Muscle layer of colon (tissue), 2 donors: ENCODE measurements around the gene MAN2C1.

Experiments
- H3K27ac ChIP-seq: one replicate; pipeline ENCODE4 v1.7.0; 2013; ENCODE audit warnings: low read depth, mild to moderate bottlenecking, low read length, moderate library complexity
- H3K27me3 ChIP-seq, 2 donors: one replicate each; pipeline ENCODE4 v1.7.0; 2013; ENCODE audit warnings: low read length in 2 of 2, mild to moderate bottlenecking in 2 of 2; ENCODE audit not compliant: insufficient read depth in 2 of 2, control insufficient read depth in 1 of 2
- H3K36me3 ChIP-seq: one replicate; pipeline ENCODE4 v1.7.0; 2013; ENCODE audit warnings: mild to moderate bottlenecking, low read length; ENCODE audit not compliant: insufficient read depth
- H3K4me1 ChIP-seq: one replicate; pipeline ENCODE4 v1.7.0; 2013; ENCODE audit warnings: mild to moderate bottlenecking, low read length; ENCODE audit not compliant: insufficient read depth
- H3K4me3 ChIP-seq, 2 donors: one replicate each; pipeline ENCODE4 v1.7.0; 2013; ENCODE audit warnings: low read length in 2 of 2, low read depth in 1 of 2, mild to moderate bottlenecking in 1 of 2, moderate library complexity in 1 of 2
- H3K9ac ChIP-seq: one replicate; pipeline ENCODE4 v1.7.0; 2013; ENCODE audit warnings: low read length
- H3K9me3 ChIP-seq: one replicate; pipeline ENCODE4 v1.7.0; 2013; ENCODE audit warnings: mild to moderate bottlenecking, low read length
- donor health status: abdominal sarcoma.
- donor health status: Adenocarcinoma of cecum.

The MAN2C1 gene

DNA sequence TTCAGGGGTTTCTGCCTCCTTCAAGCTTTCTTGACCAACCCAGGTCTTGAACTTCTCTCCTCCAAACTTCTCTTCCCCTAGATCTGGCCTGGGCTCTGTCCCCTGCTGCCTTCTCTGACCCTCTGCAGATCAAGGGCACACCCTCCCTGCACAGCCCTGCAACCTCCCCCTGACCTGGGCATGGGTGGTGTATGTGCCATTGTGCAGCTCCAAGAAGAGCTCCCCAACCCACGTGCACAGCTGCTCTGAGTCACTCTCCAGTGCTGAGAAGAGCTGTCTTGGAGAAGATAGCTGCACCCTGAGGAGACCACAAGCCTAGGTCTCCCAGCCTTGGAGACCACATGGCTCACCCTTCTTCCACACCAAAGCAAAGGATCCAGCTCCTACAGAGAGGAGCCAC is 8.0 kb downstream of the MAN2C1 start:
- Histone ChIP-seq H3K9ac (no peak overlapping the region), H3K9me3 (no peaks in the 10 kb centered on the region), H3K27me3 (no peaks in the 10 kb centered on the region), H3K4me1 (no peaks in the 10 kb centered on the region), H3K36me3 (peaks cover 56% of the 10 kb centered on the region), H3K4me3 (no peak overlapping the region), H3K27ac (no peak overlapping the region)

DNA sequence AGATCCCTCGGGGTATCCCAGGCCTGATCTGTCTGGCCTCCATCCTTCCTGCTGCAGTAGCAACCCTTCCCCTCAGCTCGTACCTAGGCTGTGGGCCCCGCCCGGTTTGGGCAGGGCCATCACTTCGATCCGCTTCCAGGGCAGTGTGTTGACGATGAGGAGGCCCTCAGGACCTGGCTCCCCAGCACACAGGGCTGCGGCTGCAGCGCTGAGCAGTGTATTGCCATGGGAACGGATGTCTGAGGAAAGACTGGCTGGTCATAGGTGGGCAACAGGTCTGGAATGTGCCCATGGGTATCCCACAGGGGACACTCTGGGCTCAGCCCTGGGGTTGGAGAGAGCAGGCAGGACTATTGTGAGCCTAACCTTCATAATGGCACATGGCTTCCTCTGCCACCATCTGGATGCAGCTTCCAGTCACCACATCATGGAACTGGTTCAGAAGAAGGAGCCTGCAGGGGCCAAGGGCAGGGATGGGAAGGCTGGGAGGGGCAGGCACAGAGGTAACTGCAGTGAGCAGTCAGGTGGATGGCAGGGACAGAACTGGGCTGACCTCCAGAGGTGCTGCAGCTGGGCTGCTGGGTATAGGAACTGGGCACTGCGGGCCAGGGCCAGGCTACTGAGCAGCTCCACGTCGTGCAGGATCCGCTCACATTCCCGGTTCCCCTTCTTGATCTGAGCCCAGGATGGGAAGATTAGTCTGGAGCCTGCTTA is 8.7 kb downstream of the MAN2C1 start:
- no peak overlapping the region for H3K9ac ChIP-seq
- H3K27ac ChIP-seq: no peak overlapping the region
- H3K36me3 ChIP-seq: peaks cover 53% of the 10 kb centered on the region
- H3K27me3 ChIP-seq: no peaks in the 10 kb centered on the region
- no peaks in the 10 kb centered on the region for H3K4me1 ChIP-seq
- no peaks in the 10 kb centered on the region for H3K9me3 ChIP-seq
- no peak overlapping the region for H3K4me3 ChIP-seq

DNA sequence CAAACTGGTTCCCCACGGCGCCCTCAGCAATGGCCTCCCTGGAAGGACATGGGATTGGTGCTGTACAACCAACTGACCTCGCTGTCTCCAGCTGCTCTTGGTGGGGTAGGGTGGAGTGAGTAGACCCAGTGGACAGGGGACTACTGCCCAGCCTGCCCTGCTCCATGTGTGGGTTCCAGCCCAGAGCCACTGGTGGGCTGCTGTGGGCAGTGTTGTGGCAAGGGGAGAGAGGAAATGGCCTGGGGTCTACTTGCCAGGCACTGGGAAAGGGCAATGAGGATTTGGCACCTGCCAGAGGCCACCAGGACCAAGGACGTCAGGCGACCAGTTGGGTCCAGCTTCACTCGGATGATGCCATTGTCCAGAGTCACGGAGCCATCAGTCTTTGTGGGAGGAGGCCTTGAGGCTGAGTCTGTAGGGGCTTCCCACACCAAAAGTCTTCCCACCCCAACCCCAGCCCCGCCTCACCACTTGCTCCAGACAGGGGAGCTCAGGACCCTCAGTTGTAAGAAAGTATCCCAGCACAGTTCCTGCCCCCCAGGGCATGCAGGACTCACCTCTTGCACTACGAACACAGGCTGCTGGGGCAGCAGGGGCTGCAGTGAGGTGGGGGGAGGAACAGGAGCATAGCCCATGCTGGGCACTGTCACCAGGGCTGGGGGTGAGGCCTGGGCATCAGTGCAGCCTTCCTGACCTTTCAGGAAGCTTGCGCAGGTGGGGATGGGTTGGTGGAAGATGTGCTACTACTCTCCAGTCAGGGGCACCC is 9.5 kb downstream of the MAN2C1 start:
- H3K4me1 ChIP-seq: no peaks in the 10 kb centered on the region
- no peaks in the 10 kb centered on the region for H3K27me3 ChIP-seq
- no peak overlapping the region for H3K27ac ChIP-seq
- peaks cover 47% of the 10 kb centered on the region for H3K36me3 ChIP-seq
- no peak overlapping the region for H3K9ac ChIP-seq
- H3K4me3 ChIP-seq: no peak overlapping the region
- H3K9me3 ChIP-seq: no peaks in the 10 kb centered on the region

DNA sequence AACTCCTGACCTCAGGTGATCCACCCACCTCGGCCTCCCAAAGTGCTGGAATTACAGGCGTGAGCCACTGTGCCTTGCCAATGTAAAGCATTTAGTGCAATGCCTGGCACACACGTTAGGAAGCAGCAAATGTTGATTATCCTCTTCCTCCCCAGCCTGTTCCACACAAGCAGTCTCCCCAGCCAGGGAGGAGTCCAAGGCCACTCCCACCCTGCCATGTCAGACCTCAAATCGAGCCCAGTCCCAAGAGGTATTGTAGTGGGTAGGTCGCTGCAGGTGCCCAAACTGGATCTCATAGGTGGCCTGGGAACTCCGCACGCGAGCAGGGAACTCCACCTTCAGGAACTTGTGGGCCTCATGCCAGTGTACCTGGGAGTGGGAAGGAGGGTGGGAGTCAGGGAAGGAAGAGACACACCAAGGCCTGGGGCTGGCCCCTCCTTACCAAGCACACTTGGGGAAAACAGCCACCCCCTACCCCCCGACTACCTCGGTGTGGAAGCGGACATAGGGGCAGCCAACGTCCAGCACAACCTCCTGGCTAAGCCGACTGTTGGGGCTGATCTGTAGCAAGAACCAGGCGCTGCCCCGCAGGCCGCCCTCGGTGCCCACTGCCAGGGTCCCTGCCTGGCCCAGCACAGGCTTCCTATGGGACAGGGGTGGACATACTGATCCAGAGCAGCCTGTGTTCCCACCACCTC is 10.3 kb downstream of the MAN2C1 start:
- no peaks in the 10 kb centered on the region for H3K27me3 ChIP-seq
- no peak overlapping the region for H3K9ac ChIP-seq
- H3K4me3 ChIP-seq: no peak overlapping the region
- H3K9me3 ChIP-seq: no peaks in the 10 kb centered on the region
- no peak overlapping the region for H3K27ac ChIP-seq
- peaks cover 47% of the 10 kb centered on the region for H3K36me3 ChIP-seq
- no peaks in the 10 kb centered on the region for H3K4me1 ChIP-seq

DNA sequence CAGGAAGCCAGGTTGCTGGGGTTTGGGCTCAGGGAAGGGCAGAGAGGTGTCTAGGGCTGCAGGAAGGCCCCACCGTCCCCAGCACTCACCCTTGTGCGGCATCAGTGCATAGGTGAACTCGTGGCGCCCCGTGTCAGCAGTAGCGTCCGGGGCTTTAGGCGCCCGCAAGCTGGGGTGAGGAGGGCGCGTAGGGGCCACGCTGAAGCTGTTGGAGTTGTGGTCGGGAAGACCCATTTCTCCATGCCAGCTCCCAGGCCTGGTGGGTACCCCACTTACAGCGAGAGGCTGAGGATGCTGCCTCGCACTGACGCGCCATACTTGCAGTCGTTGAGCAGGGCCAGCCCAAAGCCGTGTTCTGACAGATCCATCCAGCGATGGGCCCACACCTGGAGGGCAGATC is 11.9 kb downstream of the MAN2C1 start:
- H3K27me3 ChIP-seq: no peaks in the 10 kb centered on the region
- H3K27ac ChIP-seq: no peak overlapping the region
- peaks cover 40% of the 10 kb centered on the region for H3K36me3 ChIP-seq
- H3K9me3 ChIP-seq: no peaks in the 10 kb centered on the region
- H3K4me3 ChIP-seq: no peak overlapping the region
- H3K4me1 ChIP-seq: no peaks in the 10 kb centered on the region
- H3K9ac ChIP-seq: no peak overlapping the region

DNA sequence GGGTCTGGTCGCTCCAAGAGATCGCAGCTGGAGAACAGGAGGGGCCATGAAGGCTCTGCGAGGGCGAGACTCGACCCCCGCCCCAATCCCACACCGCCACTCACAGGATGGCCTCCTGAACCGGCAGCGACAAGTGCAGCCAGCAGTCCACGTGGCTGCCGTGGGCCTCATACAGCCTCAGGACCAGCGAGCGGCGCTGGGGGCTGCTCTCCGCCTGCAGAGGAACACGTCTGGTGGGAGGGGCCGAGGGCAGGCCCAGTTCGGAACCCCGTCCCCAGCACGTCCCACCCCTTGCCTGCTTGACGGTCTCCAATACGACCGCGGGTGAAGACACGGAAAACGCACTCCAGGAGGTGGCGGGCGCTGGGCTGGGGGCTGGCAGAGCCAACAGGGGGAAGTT is 12.4 kb downstream of the MAN2C1 start:
- Histone ChIP-seq H3K27ac (no peak overlapping the region), H3K9ac (no peak overlapping the region), H3K4me3 (no peak overlapping the region), H3K36me3 (peaks cover 36% of the 10 kb centered on the region), H3K27me3 (no peaks in the 10 kb centered on the region), H3K9me3 (no peaks in the 10 kb centered on the region), H3K4me1 (no peaks in the 10 kb centered on the region)

DNA sequence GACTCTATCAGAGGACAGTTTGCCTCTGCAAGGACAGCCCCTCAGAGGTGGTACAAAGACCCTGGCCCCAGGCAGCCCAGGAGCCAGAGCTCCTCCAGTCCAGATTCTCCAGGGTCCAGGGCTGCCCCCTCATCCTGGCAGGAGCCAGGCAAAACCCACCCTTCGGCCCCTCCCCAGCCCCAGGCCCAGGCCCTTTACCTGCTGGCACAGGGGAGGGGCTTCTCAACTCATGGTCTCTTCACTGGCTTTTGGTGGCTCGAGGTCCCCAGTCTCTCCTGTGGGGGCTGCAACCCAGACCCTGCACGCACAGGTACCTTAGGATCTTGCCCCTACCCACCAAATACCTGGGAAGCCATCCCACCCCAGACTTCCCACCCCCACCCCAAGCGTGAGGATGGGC is 13.0 kb downstream of the MAN2C1 start:
- Histone ChIP-seq H3K9ac (no peak overlapping the region), H3K4me3 (no peak overlapping the region), H3K9me3 (no peaks in the 10 kb centered on the region), H3K36me3 (peaks cover 29% of the 10 kb centered on the region), H3K27ac (no peak overlapping the region), H3K27me3 (no peaks in the 10 kb centered on the region), H3K4me1 (no peaks in the 10 kb centered on the region)

DNA sequence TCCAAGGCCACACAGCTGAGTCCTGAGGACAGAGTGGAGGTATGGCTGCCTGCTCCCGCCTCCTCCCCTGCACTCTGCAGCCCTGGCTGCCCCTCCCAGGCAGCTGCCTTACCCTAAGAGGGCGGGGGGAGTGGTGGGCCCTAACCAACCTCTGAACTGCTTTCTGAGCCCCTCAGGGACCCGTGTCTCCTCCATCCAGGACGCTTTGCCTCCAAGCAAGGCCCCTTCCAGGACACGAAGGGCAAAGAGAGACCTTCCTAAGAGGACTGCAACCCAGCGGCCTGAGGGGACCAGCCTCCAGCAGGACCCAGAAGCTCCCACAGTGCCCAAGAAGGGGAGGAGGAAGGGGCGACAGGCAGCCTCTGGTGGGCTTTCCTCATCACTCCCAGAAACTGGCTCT is 14.0 kb downstream of the MAN2C1 start:
- H3K4me3 ChIP-seq: no peak overlapping the region
- H3K27ac ChIP-seq: no peak overlapping the region
- H3K27me3 ChIP-seq: no peaks in the 10 kb centered on the region
- peaks cover 20% of the 10 kb centered on the region for H3K36me3 ChIP-seq
- no peak overlapping the region for H3K9ac ChIP-seq
- H3K9me3 ChIP-seq: no peaks in the 10 kb centered on the region
- no peaks in the 10 kb centered on the region for H3K4me1 ChIP-seq

DNA sequence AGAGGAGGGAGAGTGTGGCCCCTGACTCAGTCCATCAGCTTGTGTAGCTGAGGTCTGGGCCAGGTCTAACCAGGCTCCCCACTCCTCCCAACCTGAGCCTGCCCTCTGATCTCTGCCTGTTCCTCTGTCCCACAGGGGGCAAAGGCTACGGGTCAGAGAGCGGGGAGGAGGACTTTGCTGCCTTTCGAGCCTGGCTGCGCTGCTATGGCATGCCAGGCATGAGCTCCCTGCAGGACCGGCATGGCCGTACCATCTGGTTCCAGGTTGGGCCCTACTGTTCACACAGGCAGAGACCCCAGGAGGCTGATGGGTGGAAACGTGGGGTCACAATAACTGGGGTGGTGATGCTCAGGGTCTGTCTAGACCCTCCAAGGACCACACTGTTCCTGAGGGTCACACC is 14.8 kb downstream of the MAN2C1 start:
- H3K4me3 ChIP-seq: no peak overlapping the region
- H3K27ac ChIP-seq: no peak overlapping the region
- H3K27me3 ChIP-seq: no peaks in the 10 kb centered on the region
- H3K9ac ChIP-seq: no peak overlapping the region
- H3K4me1 ChIP-seq: peaks cover 8% of the 10 kb centered on the region
- H3K9me3 ChIP-seq: no peaks in the 10 kb centered on the region
- H3K36me3 ChIP-seq: peaks cover 17% of the 10 kb centered on the region

DNA sequence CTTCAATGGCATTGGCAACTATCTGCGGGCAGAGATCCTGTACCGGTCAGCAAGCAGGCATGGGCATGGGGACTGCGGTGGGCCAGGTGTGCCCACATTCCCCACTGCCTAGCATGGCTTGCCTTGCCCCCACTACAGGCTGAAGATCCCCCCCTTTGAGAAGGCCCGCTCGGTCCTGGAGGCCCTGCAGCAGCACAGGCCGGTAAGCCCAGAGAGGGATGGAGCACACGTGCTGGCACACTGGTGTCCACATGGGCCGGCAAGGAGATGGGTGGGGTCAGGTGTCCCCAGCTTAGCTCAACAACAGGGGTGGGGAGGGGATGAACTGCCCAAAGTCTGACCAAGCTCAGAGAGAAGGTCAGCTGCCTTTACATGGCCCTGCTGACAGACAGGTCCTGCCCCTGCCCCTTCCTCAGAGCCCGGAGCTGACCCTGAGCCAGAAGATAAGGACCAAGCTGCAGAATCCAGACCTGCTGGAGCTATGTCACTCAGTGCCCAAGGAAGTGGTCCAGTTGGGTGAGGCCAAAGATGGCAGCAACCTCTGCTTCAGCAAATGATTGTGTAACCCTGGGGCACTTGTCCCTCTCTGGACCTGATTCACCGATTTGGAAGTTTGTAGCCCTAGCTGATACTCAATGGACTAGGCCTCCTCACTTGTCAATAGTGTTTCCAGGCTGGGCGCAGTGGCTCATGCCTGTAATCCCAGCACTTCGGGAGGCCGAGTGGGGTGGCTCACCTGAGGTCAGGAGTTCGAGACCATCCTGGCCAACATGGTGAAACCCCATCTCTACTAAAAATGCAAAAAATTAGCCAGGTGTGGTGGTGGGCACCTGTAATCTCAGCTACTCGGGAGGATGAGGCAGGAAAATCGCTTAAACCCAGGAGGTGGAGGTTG is 16.0 kb downstream of the MAN2C1 start:
- H3K9ac ChIP-seq: no peak overlapping the region
- peaks cover 8% of the 10 kb centered on the region for H3K4me1 ChIP-seq
- H3K9me3 ChIP-seq: no peaks in the 10 kb centered on the region
- H3K4me3 ChIP-seq: no peak overlapping the region
- H3K27ac ChIP-seq: no peak overlapping the region
- H3K27me3 ChIP-seq: no peaks in the 10 kb centered on the region
- H3K36me3 ChIP-seq: peaks cover 10% of the 10 kb centered on the region
